Immature natural killer cell (primary cell): ENCODE results near the gene POSTN. TPM values are rescaled to one million over a fixed set of nuclear protein-coding genes. Genes with fewer than 3 reads are reported as not detected.
"Not testable (repeated sequence)": the region's sequence is repeated elsewhere in the genome, so short reads cannot be mapped to it uniquely, and the experiment has no call there.

ENCODE experiments used
- DNase-seq, 3 donors: peaks; one replicate each; pipeline ENCODE4 v3.0.0; 2022; ENCODE audit warnings: mixed read lengths in 1 of 3
- H3K27ac Mint-ChIP-seq, 6 donors: one replicate each; pipeline ENCODE4 v1.8.0; 2020; ENCODE audit warnings: mixed read lengths in 6 of 6, mild to moderate bottlenecking in 5 of 6, inconsistent platforms in 4 of 6, moderate library complexity in 3 of 6
- H3K27me3 Mint-ChIP-seq, 3 donors: one replicate each; pipeline ENCODE4 v1.8.0; 2020 to 2021; ENCODE audit warnings: low read depth in 3 of 3, mild to moderate bottlenecking in 3 of 3, mixed read lengths in 3 of 3, moderate library complexity in 3 of 3, inconsistent platforms in 1 of 3
- H3K36me3 Mint-ChIP-seq, 3 donors: one replicate each; pipeline ENCODE4 v1.8.0; 2020; ENCODE audit warnings: mixed read lengths in 3 of 3, inconsistent platforms in 2 of 3, mild to moderate bottlenecking in 2 of 3
- H3K4me1 Mint-ChIP-seq, 2 donors: one replicate each; pipeline ENCODE4 v1.8.0; 2020; ENCODE audit warnings: inconsistent platforms in 2 of 2, mild to moderate bottlenecking in 2 of 2, mixed read lengths in 2 of 2, moderate library complexity in 1 of 2
- H3K4me3 Mint-ChIP-seq, 5 donors: one replicate each; pipeline ENCODE4 v1.8.0; 2020; ENCODE audit warnings: mild to moderate bottlenecking in 5 of 5, mixed read lengths in 5 of 5, inconsistent platforms in 3 of 5, moderate library complexity in 3 of 5
- H3K9me3 Mint-ChIP-seq, 6 donors: one replicate each; pipeline ENCODE4 v1.8.0; 2020; ENCODE audit warnings: mild to moderate bottlenecking in 6 of 6, mixed read lengths in 6 of 6, inconsistent platforms in 4 of 6, moderate library complexity in 3 of 6
- polyA plus RNA-seq, 3 donors: library from polyadenylated mRNA; unstranded; fragments of 300-500 nt; fragmentation: Illumina TruSeq; gene quantifications; one replicate each; pipeline ENCODE4 v1.2.3, GENCODE V29; 2021

Gene POSTN
- polyA plus RNA-seq, 3 donors from 2014 or later: not detected

- DNase-seq: no peak
Measured at GRCh38 chr13:37613638-37614037, 15.1 kb upstream of the POSTN start.

GRCh38 chr13:37613236-37613635 is 14.7 kb upstream of the POSTN start:
- Mint-ChIP-seq H3K27ac (no peak overlapping the region), H3K36me3 (no peaks in the 10 kb centered on the region), H3K27me3 (peaks cover 0 to 1% (median 0%) of the 10 kb centered on the region in 3 donors), H3K4me1 (no peaks in the 10 kb centered on the region), H3K9me3 (peaks cover 0 to 29% (median 6%) of the 10 kb centered on the region in 6 donors), H3K4me3 (no peak overlapping the region)
- DNase-seq: no peak

More at GRCh38 chr13:37613638-37614037, 15.1 kb upstream of the POSTN start:
- H3K27ac Mint-ChIP-seq: no peak overlapping the region
- no peaks in the 10 kb centered on the region for H3K4me1 Mint-ChIP-seq
- no peak overlapping the region for H3K4me3 Mint-ChIP-seq
- H3K36me3 Mint-ChIP-seq: no peaks in the 10 kb centered on the region
- H3K27me3 Mint-ChIP-seq: peaks cover 0 to 1% (median 0%) of the 10 kb centered on the region in 3 donors
- H3K9me3 Mint-ChIP-seq: peaks cover 0 to 29% (median 6%) of the 10 kb centered on the region in 6 donors

- Mint-ChIP-seq H3K27ac (no peak overlapping the region), H3K27me3 (peaks cover 0 to under 1% (median 0%) of the 10 kb centered on the region in 3 donors), H3K4me3 (no peak overlapping the region), H3K9me3 (peaks cover 2 to 52% (median 16%) of the 10 kb centered on the region in 6 donors), H3K36me3 (no peaks in the 10 kb centered on the region), H3K4me1 (no peaks in the 10 kb centered on the region)
- no peak for DNase-seq
Measured at GRCh38 chr13:37608750-37609339, 10.3 kb upstream of the POSTN start.

GRCh38 chr13:37602733-37603381 is 4.3 kb upstream of the POSTN start:
- Mint-ChIP-seq H3K27me3 (peaks cover 0 to 2% (median 0%) of the 10 kb centered on the region in 3 donors), H3K9me3 (peaks cover 4 to 51% (median 16%) of the 10 kb centered on the region in 6 donors), H3K27ac (no peak overlapping the region), H3K4me3 (no peak overlapping the region), H3K36me3 (no peaks in the 10 kb centered on the region), H3K4me1 (no peaks in the 10 kb centered on the region)
- DNase-seq: no peak

GRCh38 chr13:37601648-37602440 is 3.3 kb upstream of the POSTN start:
- Mint-ChIP-seq H3K4me1 (no peaks in the 10 kb centered on the region), H3K36me3 (no peaks in the 10 kb centered on the region), H3K9me3 (peaks cover 2 to 49% (median 13%) of the 10 kb centered on the region in 6 donors), H3K4me3 (no peak overlapping the region), H3K27me3 (peaks cover 0 to 2% (median 0%) of the 10 kb centered on the region in 3 donors), H3K27ac (no peak overlapping the region)
- DNase-seq: no peak

GRCh38 chr13:37599519-37599918 is 951 bp upstream of the POSTN start:
- no peaks in the 10 kb centered on the region for H3K4me1 Mint-ChIP-seq
- no peak overlapping the region for H3K27ac Mint-ChIP-seq
- peaks cover 2 to 41% (median 9%) of the 10 kb centered on the region in 6 donors for H3K9me3 Mint-ChIP-seq
- H3K36me3 Mint-ChIP-seq: no peaks in the 10 kb centered on the region
- no peak overlapping the region for H3K4me3 Mint-ChIP-seq
- DNase-seq: no peak
- H3K27me3 Mint-ChIP-seq: peaks cover 0 to 2% (median 0%) of the 10 kb centered on the region in 3 donors

- H3K4me1 Mint-ChIP-seq: no peaks in the 10 kb centered on the region
- peaks cover 0 to 28% (median 4%) of the 10 kb centered on the region in 6 donors for H3K9me3 Mint-ChIP-seq
- H3K36me3 Mint-ChIP-seq: no peaks in the 10 kb centered on the region
- no peak overlapping the region for H3K4me3 Mint-ChIP-seq
- H3K27me3 Mint-ChIP-seq: no peaks in the 10 kb centered on the region
- no peak overlapping the region for H3K27ac Mint-ChIP-seq
- no peak for DNase-seq
Measured at GRCh38 chr13:37597477-37598025, 1.0 kb downstream of the POSTN start.

GRCh38 chr13:37596805-37597204 is 1.8 kb downstream of the POSTN start:
- Mint-ChIP-seq H3K9me3 (peaks cover 0 to 23% (median 3%) of the 10 kb centered on the region in 6 donors), H3K27me3 (no peaks in the 10 kb centered on the region), H3K4me3 (no peak overlapping the region), H3K4me1 (no peaks in the 10 kb centered on the region), H3K27ac (no peak overlapping the region), H3K36me3 (no peaks in the 10 kb centered on the region)
- no peak for DNase-seq

- Mint-ChIP-seq H3K27me3 (no peaks in the 10 kb centered on the region), H3K4me3 (no peak overlapping the region), H3K9me3 (peaks cover 0 to 20% (median 4%) of the 10 kb centered on the region in 6 donors), H3K36me3 (no peaks in the 10 kb centered on the region), H3K4me1 (no peaks in the 10 kb centered on the region), H3K27ac (no peak overlapping the region)
- no peak for DNase-seq
Measured at GRCh38 chr13:37595162-37595561, 3.4 kb downstream of the POSTN start.

GRCh38 chr13:37594550-37594949 is 4.0 kb downstream of the POSTN start:
- Mint-ChIP-seq H3K27me3 (no peaks in the 10 kb centered on the region), H3K4me1 (no peaks in the 10 kb centered on the region), H3K9me3 (peaks cover 0 to 20% (median 3%) of the 10 kb centered on the region in 6 donors), H3K4me3 (no peak overlapping the region), H3K36me3 (no peaks in the 10 kb centered on the region), H3K27ac (no peak overlapping the region)
- no peak for DNase-seq

- not testable (repeated sequence) for H3K4me1 Mint-ChIP-seq, DNase-seq, H3K27ac Mint-ChIP-seq, H3K4me3 Mint-ChIP-seq, H3K27me3 Mint-ChIP-seq, H3K36me3 Mint-ChIP-seq
- peaks cover 0 to 15% (median 6%) of the 10 kb centered on the region in 6 donors for H3K9me3 Mint-ChIP-seq
Measured at GRCh38 chr13:37589381-37589780, 9.2 kb downstream of the POSTN start.

- Mint-ChIP-seq H3K4me1 (no peaks in the 10 kb centered on the region), H3K36me3 (no peaks in the 10 kb centered on the region), H3K4me3 (no peak overlapping the region), H3K9me3 (peaks cover 0 to 30% (median 8%) of the 10 kb centered on the region in 6 donors), H3K27me3 (no peaks in the 10 kb centered on the region), H3K27ac (no peak overlapping the region)
- DNase-seq: no peak
Measured at GRCh38 chr13:37587236-37587635, 11.3 kb downstream of the POSTN start.

- Mint-ChIP-seq H3K4me3 (no peak overlapping the region), H3K9me3 (peaks cover 0 to 31% (median 8%) of the 10 kb centered on the region in 6 donors), H3K4me1 (no peaks in the 10 kb centered on the region), H3K27me3 (no peaks in the 10 kb centered on the region), H3K36me3 (no peaks in the 10 kb centered on the region), H3K27ac (no peak overlapping the region)
- no peak for DNase-seq
Measured at GRCh38 chr13:37586164-37586563, 12.4 kb downstream of the POSTN start.

- no peaks in the 10 kb centered on the region for H3K27me3 Mint-ChIP-seq
- no peaks in the 10 kb centered on the region for H3K4me1 Mint-ChIP-seq
- no peak overlapping the region for H3K4me3 Mint-ChIP-seq
- no peak overlapping the region for H3K27ac Mint-ChIP-seq
- peaks cover 0 to 34% (median 11%) of the 10 kb centered on the region in 6 donors for H3K9me3 Mint-ChIP-seq
- no peak for DNase-seq
- no peaks in the 10 kb centered on the region for H3K36me3 Mint-ChIP-seq
Measured at GRCh38 chr13:37585541-37585940, 13.0 kb downstream of the POSTN start.
